HL-60/S4 treated with retinoic acid at 250 ng/mL for 4 days and 3 days (cell line): ENCODE results near the gene DDX31.

Source experiments
- in situ Hi-C: fragments of 300-500 bp; cut with MboI; formaldehyde crosslinking; loops from 2 replicates; pipeline ENCODE4 v1.7.0; 2022; ENCODE audit warnings: low sequenced_read_pairs

The DDX31 gene

DNA sequence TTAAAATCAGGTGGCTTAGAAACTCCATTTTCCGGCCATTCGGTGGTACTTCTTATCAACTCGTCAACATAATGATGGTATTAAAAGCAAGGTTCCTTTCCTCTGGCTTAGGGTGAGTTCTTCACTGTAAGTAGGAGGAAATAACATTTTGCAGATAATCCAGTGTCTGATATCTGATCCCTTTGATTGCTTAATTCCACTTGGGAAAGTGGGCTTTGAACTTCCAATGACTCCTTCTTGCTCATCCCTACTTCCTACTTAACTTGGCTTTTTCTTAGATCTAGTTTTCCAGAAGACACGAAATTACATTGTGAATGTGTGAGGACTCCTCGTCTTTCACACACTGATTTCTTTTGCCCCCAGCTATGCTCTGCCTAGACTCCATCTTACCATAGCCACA is 31.5 kb downstream of the DDX31 start:
- in situ Hi-C loops: no loop called here

- in situ Hi-C loops: no loop called here
Measured at GRCh38 chr9:132637801-132638200, 32.0 kb downstream of the DDX31 start.

DNA sequence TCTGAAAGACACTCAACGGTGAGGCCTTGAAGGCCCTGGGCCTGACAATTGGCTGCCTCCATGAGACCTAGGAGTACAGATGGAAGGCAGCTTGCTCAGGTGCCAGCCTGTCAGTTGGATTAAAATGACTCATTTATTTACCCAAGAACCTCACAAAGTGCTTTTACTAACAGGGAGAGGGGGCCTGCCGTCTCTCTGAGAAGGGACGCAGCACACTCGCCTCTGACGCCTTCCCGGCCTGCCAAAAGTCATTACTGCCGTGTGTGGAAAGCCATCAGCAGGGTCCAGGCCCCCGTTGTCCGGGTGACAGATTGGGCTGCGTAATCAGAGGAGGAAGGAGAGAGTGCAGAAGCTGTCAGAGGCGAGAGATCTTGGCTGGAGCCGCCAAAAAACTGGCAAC is 32.4 kb downstream of the DDX31 start:
- in situ Hi-C loops: no loop called here

- in situ Hi-C loops: no loop called here
Measured at GRCh38 chr9:132634327-132634726, 35.5 kb downstream of the DDX31 start.

- in situ Hi-C loops: no loop called here
Measured at GRCh38 chr9:132632413-132633129, 37.2 kb downstream of the DDX31 start.

GRCh38 chr9:132631685-132632084 is 38.1 kb downstream of the DDX31 start:
- in situ Hi-C loops: no loop called here

GRCh38 chr9:132631280-132631679 is 38.5 kb downstream of the DDX31 start:
- in situ Hi-C loops: no loop called here

DNA sequence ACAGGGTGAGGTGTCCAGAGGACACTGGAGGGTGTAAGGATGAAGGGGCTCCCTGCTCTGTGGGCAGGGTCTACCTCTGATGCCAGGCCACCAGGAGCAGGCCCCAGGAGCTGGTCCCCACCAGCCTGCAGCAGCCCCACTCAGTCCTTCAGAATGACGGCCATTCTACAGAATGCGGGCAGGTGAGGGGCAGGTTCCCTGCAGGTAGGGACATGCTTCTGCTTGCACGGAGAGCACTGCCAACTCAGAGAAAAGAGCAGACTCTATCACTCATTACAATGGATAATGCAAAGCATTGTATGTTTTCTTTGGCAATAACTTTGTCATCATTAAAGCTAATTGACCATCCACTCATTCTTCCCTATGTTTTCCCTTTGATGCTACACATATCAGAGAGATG is 39.0 kb downstream of the DDX31 start:
- in situ Hi-C loops: no loop called here

- in situ Hi-C loops: no loop called here
Measured at GRCh38 chr9:132630116-132630515, 39.7 kb downstream of the DDX31 start.

GRCh38 chr9:132628746-132629145 is 41.0 kb downstream of the DDX31 start:
- in situ Hi-C loops: no loop called here

GRCh38 chr9:132627594-132627993 is 42.2 kb downstream of the DDX31 start:
- in situ Hi-C loops: no loop called here

GRCh38 chr9:132627106-132627505 is 42.7 kb downstream of the DDX31 start:
- in situ Hi-C loops: no loop called here

DNA sequence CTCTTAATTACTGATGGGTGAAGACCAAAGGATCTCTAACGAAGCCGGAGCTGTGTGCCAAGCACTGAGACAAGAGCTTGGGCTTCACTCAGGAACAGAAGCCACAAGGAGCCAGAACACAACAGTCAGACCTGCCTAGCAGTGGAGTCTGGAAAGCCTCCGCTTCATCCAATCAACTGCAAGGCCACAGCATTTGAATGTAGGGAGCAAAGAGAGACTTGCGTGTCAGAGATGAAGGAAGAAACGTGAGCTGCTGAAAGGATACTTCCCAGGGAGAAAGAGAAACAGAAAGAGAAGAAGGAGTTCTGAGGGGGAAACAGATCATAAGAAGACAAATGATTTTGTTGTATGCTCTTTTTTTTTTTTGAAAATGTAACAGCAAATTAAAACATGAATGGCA is 43.5 kb downstream of the DDX31 start:
- in situ Hi-C loops: no loop called here

DNA sequence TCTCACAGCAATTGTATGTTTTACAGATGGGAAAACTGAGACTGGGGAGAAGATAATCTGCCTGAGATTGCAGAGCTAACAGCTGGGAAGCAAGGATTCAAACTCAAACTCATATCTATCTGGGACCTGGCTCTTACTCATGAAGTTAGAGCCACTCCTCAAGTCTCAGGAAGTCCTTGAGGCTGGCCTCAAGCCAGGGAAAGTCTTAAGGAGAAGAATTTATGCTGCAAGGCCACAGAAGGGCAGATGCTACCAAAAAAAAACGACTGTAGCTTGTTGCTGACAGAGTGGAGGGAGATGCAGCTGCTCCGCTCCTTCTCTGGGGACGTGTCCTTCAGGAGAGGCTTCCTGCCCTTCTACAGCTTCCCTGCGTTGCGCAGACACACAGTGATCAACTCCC is 47.6 kb downstream of the DDX31 start:
- in situ Hi-C loops: no loop called here

DNA sequence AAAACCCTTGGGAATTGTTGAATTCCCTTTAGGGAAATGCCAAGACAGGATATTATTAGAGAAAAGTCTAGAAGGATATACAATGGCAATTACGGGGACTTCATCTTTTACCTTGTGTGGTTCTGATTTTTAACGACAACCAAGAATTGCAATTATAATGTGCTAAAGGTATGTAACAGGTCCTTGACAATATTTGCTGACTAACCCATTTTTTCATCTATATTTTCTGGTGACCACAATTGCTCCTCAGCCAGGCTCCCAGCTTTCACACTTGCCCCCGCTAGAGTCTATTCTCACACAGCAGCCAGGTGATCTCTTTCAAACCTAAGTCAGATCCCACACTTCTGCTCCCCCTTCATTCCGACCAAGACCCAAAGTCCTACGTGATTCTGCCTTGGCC is 53.1 kb downstream of the DDX31 start:
- in situ Hi-C loops: no loop called here

DNA sequence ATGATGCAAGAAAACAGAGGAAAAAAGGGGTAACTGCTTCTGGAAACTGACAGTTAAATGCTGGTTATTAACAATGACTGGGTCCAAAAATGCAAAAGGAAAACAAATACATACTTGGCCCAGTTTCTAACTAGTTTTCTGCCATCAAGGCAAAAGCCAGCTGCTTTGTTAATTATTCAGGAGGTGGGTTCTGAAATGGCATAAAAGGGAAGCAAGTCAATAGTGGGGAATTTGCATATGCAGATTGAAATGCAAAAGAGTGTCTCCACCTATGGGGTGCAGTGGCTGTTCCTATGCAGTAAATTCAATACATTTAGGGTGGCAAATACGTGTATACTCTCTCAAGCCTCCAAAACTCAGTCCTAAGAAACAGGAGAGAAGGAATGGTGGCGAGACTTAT is 54.0 kb downstream of the DDX31 start:
- in situ Hi-C loops: no loop called here

GRCh38 chr9:132614324-132614723 is 55.5 kb downstream of the DDX31 start:
- in situ Hi-C loops: no loop called here

DNA sequence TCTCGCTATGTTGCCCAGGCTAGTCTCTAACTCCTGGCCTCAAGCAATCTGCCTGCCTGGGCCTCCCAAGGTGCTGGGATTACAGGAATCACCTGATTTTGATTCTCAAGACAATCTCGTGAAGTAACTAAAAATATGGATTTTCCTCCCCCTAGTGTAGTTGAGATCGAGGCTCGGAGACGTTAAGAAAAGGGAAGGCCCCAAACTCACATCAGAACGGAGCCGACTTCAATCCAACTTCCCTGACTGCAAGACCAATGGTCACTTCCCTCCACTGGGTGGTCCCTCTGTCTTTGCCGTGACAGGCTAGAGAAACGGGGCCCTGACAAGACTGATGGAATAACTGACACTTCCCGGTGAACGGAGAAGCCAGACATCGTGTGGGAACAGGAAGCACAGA is 59.1 kb downstream of the DDX31 start:
- in situ Hi-C loops: no loop called here

GRCh38 chr9:132609829-132610228 is 60.0 kb downstream of the DDX31 start:
- in situ Hi-C loops: no loop called here

- in situ Hi-C loops: no loop called here
Measured at GRCh38 chr9:132609184-132609583, 60.6 kb downstream of the DDX31 start.

DNA sequence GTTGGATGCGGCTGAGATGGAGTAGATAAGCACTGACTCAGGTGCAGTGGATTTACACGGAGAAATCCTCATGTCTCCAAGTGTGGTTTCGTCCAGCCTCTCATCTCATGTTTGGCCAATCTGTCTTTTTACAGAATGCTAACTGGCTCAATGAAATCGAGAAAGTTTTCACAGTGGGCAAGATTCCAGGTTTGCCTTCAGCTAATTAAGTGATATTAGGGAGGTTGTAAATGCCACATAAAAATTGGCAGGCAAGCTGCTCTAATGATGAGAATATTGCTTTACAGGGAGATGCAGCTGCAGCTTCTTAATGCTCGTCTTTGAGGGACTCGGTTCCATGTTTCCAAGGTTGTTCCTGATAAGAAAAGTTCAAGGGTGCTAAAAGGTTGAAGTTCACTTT is 63.7 kb downstream of the DDX31 start:
- in situ Hi-C loops: no loop called here

- in situ Hi-C loops: no loop called here
Measured at GRCh38 chr9:132605387-132605786, 64.4 kb downstream of the DDX31 start.

GRCh38 chr9:132602207-132602606 is 67.6 kb downstream of the DDX31 start:
- in situ Hi-C loops: no loop called here
